Measurements from ENCODE around the gene LY6G5C.
"Not testable (repeated sequence)": the region's sequence is repeated elsewhere in the genome, so short reads cannot be mapped to it uniquely, and the experiment has no call there.

LY6G5C gene

DNA sequence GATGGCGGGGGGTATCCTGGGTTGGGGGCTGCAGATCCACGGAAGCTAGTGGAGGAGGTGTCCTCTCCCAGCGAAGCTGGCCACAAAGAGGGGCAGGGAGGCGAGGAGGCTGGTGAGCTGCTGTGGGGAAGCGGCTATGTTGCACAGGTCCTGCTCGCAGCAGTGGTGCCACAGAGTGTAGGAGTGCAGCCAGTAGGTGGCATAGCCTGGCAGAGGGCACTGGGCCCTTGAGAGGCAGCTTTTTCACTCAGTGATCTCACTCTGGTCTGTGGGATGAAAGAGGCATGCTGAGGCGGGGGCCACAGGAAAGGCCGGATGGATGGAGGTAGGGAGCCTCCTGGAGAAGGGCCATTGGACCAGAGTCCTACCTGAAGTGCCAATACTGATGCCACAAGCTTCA lies 31.4 kb upstream of the LY6G5C start:
- no peaks in the 10 kb centered on the region for H3K9me3 ChIP-seq (ENCODE audit: low read length)
- H3K4me1 ChIP-seq (ENCODE audit: insufficient read depth, low read length): peaks cover 9% of the 10 kb centered on the region
- H3K36me3 ChIP-seq (ENCODE audit: insufficient read depth, low read length): no peaks in the 10 kb centered on the region
- H3K27ac ChIP-seq (ENCODE audit: low read depth, low read length): no peak overlapping the region
- H3K9ac ChIP-seq (ENCODE audit: low read length): no peak overlapping the region
- H3K4me3 ChIP-seq (ENCODE audit: low read depth in 1 of 2, low read length in 2 of 2): no peak overlapping the region
- H3K27me3 ChIP-seq (ENCODE audit: control insufficient read depth in 1 of 2, insufficient read depth in 2 of 2, low read length in 2 of 2): no peaks in the 10 kb centered on the region

DNA sequence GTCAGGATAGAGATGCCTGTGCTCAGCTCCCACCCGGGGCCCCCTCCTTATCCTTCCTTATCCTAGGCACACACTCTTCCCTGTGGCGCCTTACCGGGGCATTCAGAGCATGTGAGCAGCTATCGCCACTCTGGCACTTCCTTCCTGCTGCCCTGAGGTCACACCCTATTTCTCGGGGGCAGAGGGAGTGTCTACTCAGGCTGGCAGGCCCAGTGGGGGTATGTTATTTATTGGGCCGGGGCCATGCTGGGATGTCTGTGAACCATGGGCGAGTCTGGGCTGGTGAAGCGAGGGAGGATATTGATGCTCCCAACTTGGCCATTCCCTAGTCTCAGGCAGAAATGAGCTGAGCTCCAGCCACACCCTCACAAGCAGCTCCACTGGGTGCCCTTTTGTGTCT lies 30.4 kb upstream of the LY6G5C start:
- Histone ChIP-seq H3K9me3 (ENCODE audit: low read length) (no peaks in the 10 kb centered on the region), H3K9ac (ENCODE audit: low read length) (no peak overlapping the region), H3K27me3 (ENCODE audit: control insufficient read depth in 1 of 2, insufficient read depth in 2 of 2, low read length in 2 of 2) (no peaks in the 10 kb centered on the region), H3K4me1 (ENCODE audit: insufficient read depth, low read length) (peaks cover 9% of the 10 kb centered on the region), H3K27ac (ENCODE audit: low read depth, low read length) (no peak overlapping the region), H3K36me3 (ENCODE audit: insufficient read depth, low read length) (no peaks in the 10 kb centered on the region), H3K4me3 (ENCODE audit: low read depth in 1 of 2, low read length in 2 of 2) (no peak overlapping the region)

GRCh38 chr6:31710523-31711219 lies 29.8 kb upstream of the LY6G5C start:
- H3K9ac ChIP-seq (ENCODE audit: low read length): no peak overlapping the region
- H3K4me1 ChIP-seq (ENCODE audit: insufficient read depth, low read length): peaks cover 8% of the 10 kb centered on the region
- H3K27me3 ChIP-seq (ENCODE audit: control insufficient read depth in 1 of 2, insufficient read depth in 2 of 2, low read length in 2 of 2): no peaks in the 10 kb centered on the region
- H3K4me3 ChIP-seq (ENCODE audit: low read depth in 1 of 2, low read length in 2 of 2): no peak overlapping the region
- no peaks in the 10 kb centered on the region for H3K36me3 ChIP-seq (ENCODE audit: insufficient read depth, low read length)
- H3K27ac ChIP-seq (ENCODE audit: low read depth, low read length): no peak overlapping the region
- no peaks in the 10 kb centered on the region for H3K9me3 ChIP-seq (ENCODE audit: low read length)

DNA sequence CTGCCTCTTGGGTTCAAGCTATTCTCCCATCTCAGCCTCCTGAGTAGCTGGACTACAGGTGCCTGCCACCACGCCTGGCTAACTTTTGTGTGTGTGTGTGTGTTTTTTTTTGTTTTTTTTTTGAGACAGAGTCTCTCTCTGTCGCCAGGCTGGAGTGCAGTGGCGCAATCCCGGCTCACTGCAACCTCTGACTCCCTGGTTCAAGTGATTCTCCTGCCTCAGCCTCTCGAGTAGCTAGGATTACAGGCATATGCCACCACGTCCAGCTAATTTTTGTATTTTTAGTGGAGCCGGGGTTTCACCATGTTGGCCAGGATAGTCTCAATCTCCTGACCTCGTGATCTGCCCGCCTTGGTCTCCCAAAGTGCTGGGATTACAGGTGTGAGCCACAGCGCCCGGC lies 28.3 kb upstream of the LY6G5C start:
- H3K9me3 ChIP-seq (ENCODE audit: low read length); H3K27ac ChIP-seq (ENCODE audit: low read depth, low read length); H3K4me1 ChIP-seq (ENCODE audit: insufficient read depth, low read length); H3K9ac ChIP-seq (ENCODE audit: low read length); H3K27me3 ChIP-seq (ENCODE audit: control insufficient read depth in 1 of 2, insufficient read depth in 2 of 2, low read length in 2 of 2); H3K36me3 ChIP-seq (ENCODE audit: insufficient read depth, low read length); H3K4me3 ChIP-seq (ENCODE audit: low read depth in 1 of 2, low read length in 2 of 2): not testable (repeated sequence)

DNA sequence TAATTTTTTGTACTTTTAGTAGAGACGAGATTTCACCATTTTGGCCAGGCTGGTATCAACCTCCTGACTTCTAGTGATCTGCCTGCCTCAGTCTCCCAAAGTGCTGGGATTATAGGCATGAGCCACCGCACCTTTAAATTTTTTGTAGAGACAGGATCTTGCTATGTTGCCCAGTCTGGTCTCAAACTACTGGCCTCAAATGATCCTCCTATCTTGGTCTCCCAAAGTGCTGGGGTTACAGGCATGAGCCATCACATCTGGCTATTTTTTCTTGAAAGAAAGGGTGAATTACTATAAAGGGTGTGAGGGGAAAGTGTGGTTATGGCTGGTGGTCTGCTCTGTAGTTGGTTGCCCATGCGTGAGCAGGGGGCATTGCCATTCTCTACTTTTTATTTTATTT lies 27.4 kb upstream of the LY6G5C start:
- H3K9ac ChIP-seq (ENCODE audit: low read length): no peak overlapping the region
- H3K9me3 ChIP-seq (ENCODE audit: low read length): no peaks in the 10 kb centered on the region
- H3K27me3 ChIP-seq (ENCODE audit: control insufficient read depth in 1 of 2, insufficient read depth in 2 of 2, low read length in 2 of 2): no peaks in the 10 kb centered on the region
- peaks cover 6% of the 10 kb centered on the region for H3K4me1 ChIP-seq (ENCODE audit: insufficient read depth, low read length)
- no peaks in the 10 kb centered on the region for H3K36me3 ChIP-seq (ENCODE audit: insufficient read depth, low read length)
- no peak overlapping the region for H3K4me3 ChIP-seq (ENCODE audit: low read depth in 1 of 2, low read length in 2 of 2)
- no peak overlapping the region for H3K27ac ChIP-seq (ENCODE audit: low read depth, low read length)

GRCh38 chr6:31707701-31708100 lies 26.8 kb upstream of the LY6G5C start:
- Histone ChIP-seq H3K9ac (ENCODE audit: low read length) (no peak overlapping the region), H3K9me3 (ENCODE audit: low read length) (no peaks in the 10 kb centered on the region), H3K27me3 (ENCODE audit: control insufficient read depth in 1 of 2, insufficient read depth in 2 of 2, low read length in 2 of 2) (no peaks in the 10 kb centered on the region), H3K4me3 (ENCODE audit: low read depth in 1 of 2, low read length in 2 of 2) (no peak overlapping the region), H3K27ac (ENCODE audit: low read depth, low read length) (no peak overlapping the region), H3K36me3 (ENCODE audit: insufficient read depth, low read length) (no peaks in the 10 kb centered on the region), H3K4me1 (ENCODE audit: insufficient read depth, low read length) (peaks cover 6% of the 10 kb centered on the region)

DNA sequence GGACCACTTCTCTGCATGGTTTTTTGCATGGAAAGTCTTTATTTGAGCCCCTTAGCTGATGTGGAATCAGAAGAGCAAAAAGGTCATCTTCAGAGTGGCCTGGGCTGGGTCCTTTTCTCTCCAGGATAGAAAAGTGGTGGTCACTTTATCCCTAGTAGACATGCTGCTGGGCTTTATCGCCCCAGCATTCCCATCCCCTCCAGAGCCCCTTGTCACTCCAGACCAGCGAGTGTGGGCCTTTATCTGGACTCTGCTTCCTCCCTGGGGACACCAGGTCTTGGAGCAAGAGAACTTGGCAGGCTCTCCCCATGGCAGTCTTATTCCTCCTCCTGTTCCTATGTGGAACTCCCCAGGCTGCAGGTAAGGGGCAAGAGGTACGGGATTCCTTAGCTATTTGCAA lies 25.7 kb upstream of the LY6G5C start, which contains the start of gene LY6G6F:
TSS of gene LY6G6F (plus strand) at position 268 of the 400 bp plus-strand sequence. CDS start at position 309, 41 bp downstream.
- Histone ChIP-seq H3K4me1 (ENCODE audit: insufficient read depth, low read length) (peaks cover 13% of the 10 kb centered on the region), H3K27me3 (ENCODE audit: control insufficient read depth in 1 of 2, insufficient read depth in 2 of 2, low read length in 2 of 2) (no peaks in the 10 kb centered on the region), H3K36me3 (ENCODE audit: insufficient read depth, low read length) (no peaks in the 10 kb centered on the region), H3K27ac (ENCODE audit: low read depth, low read length) (no peak within 1 kb of the TSS), H3K9me3 (ENCODE audit: low read length) (no peaks in the 10 kb centered on the region), H3K4me3 (ENCODE audit: low read depth in 1 of 2, low read length in 2 of 2) (no peak within 1 kb of the TSS), H3K9ac (ENCODE audit: low read length) (no peak within 1 kb of the TSS)

- Histone ChIP-seq H3K4me1 (ENCODE audit: insufficient read depth, low read length) (peaks cover 20% of the 10 kb centered on the region), H3K4me3 (ENCODE audit: low read depth in 1 of 2, low read length in 2 of 2) (no peak overlapping the region), H3K9ac (ENCODE audit: low read length) (no peak overlapping the region), H3K27ac (ENCODE audit: low read depth, low read length) (no peak overlapping the region), H3K36me3 (ENCODE audit: insufficient read depth, low read length) (no peaks in the 10 kb centered on the region), H3K9me3 (ENCODE audit: low read length) (no peaks in the 10 kb centered on the region), H3K27me3 (ENCODE audit: control insufficient read depth in 1 of 2, insufficient read depth in 2 of 2, low read length in 2 of 2) (no peaks in the 10 kb centered on the region)
Observed at GRCh38 chr6:31705931-31706330, 25.1 kb upstream of the LY6G5C start.

GRCh38 chr6:31702819-31703716 lies 22.2 kb upstream of the LY6G5C start, which contains the start of gene ABHD16A:
Gene ABHD16A, minus strand, starts transcription at chr6:31703324. Its CDS starts 43 bp downstream, at chr6:31703281.
- H3K4me3 ChIP-seq (ENCODE audit: low read depth in 1 of 2, low read length in 2 of 2): peak within 1 kb of the TSS; percentile 66 to 97
- H3K27me3 ChIP-seq (ENCODE audit: control insufficient read depth in 1 of 2, insufficient read depth in 2 of 2, low read length in 2 of 2): no peaks in the 10 kb centered on the region
- peak within 1 kb of the TSS; percentile 99 for H3K9ac ChIP-seq (ENCODE audit: low read length)
- H3K27ac ChIP-seq (ENCODE audit: low read depth, low read length): peak within 1 kb of the TSS; percentile 95
- no peaks in the 10 kb centered on the region for H3K36me3 ChIP-seq (ENCODE audit: insufficient read depth, low read length)
- no peaks in the 10 kb centered on the region for H3K9me3 ChIP-seq (ENCODE audit: low read length)
- peaks cover 24% of the 10 kb centered on the region for H3K4me1 ChIP-seq (ENCODE audit: insufficient read depth, low read length)

- Histone ChIP-seq H3K27ac (ENCODE audit: low read depth, low read length) (peak overlapping the region; percentile 95), H3K4me3 (ENCODE audit: low read depth in 1 of 2, low read length in 2 of 2) (peak overlapping the region; percentile 66 to 97), H3K9me3 (ENCODE audit: low read length) (no peaks in the 10 kb centered on the region), H3K36me3 (ENCODE audit: insufficient read depth, low read length) (no peaks in the 10 kb centered on the region), H3K4me1 (ENCODE audit: insufficient read depth, low read length) (peaks cover 24% of the 10 kb centered on the region), H3K27me3 (ENCODE audit: control insufficient read depth in 1 of 2, insufficient read depth in 2 of 2, low read length in 2 of 2) (no peaks in the 10 kb centered on the region), H3K9ac (ENCODE audit: low read length) (peak overlapping the region; percentile 99)
Observed at GRCh38 chr6:31702405-31702818, 21.5 kb upstream of the LY6G5C start.

GRCh38 chr6:31701666-31702404 lies 21.0 kb upstream of the LY6G5C start:
- Histone ChIP-seq H3K9ac (ENCODE audit: low read length) (peak overlapping the region; percentile 99), H3K9me3 (ENCODE audit: low read length) (no peaks in the 10 kb centered on the region), H3K27ac (ENCODE audit: low read depth, low read length) (peak overlapping the region; percentile 95), H3K4me1 (ENCODE audit: insufficient read depth, low read length) (peaks cover 24% of the 10 kb centered on the region), H3K36me3 (ENCODE audit: insufficient read depth, low read length) (peaks cover 2% of the 10 kb centered on the region), H3K4me3 (ENCODE audit: low read depth in 1 of 2, low read length in 2 of 2) (peak overlapping the region; percentile 66 to 97), H3K27me3 (ENCODE audit: control insufficient read depth in 1 of 2, insufficient read depth in 2 of 2, low read length in 2 of 2) (no peaks in the 10 kb centered on the region)
